Hepatocyte (in vitro differentiated cells): ENCODE measurements around the gene PPID. TPM values are rescaled to one million over a fixed set of nuclear protein-coding genes. Genes with fewer than 3 reads are reported as not detected.

Source experiments
- DNase-seq: peaks from one replicate; pipeline ENCODE4 v3.0.0-alpha.2; 2016; ENCODE audit warnings: low spot score
- H2AFZ ChIP-seq: fragments of 200-600 bp; sonication (generic); 2 replicates; pipeline ENCODE4 v1.6.0; 2016; ENCODE audit warnings: antibody characterized with exemption, mild to moderate bottlenecking
- H3K27ac ChIP-seq: fragments of 200-600 bp; sonication (generic); 2 replicates; pipeline ENCODE4 v1.5.1; 2016; ENCODE audit warnings: mild to moderate bottlenecking
- H3K27me3 ChIP-seq: fragments of 200-600 bp; sonication (generic); 2 replicates; pipeline ENCODE4 v1.6.1; 2016
- H3K36me3 ChIP-seq: fragments of 200-600 bp; sonication (generic); replicated peaks from 2 replicates; pipeline ENCODE4 v1.5.1; 2016; ENCODE audit warnings: low read depth; ENCODE audit not compliant: insufficient read depth
- H3K4me1 ChIP-seq: fragments of 200-600 bp; sonication (generic); 2 replicates; pipeline ENCODE4 v1.5.1; 2016; ENCODE audit warnings: mild to moderate bottlenecking, moderate library complexity; ENCODE audit not compliant: insufficient read depth
- H3K4me2 ChIP-seq: fragments of 200-600 bp; sonication (generic); 2 replicates; pipeline ENCODE4 v1.6.0; 2016
- H3K4me3 ChIP-seq: fragments of 200-600 bp; sonication (generic); 2 replicates; pipeline ENCODE4 v1.5.1; 2016; ENCODE audit warnings: mild to moderate bottlenecking
- H3K79me2 ChIP-seq: fragments of 200-600 bp; sonication (generic); 2 replicates; pipeline ENCODE4 v1.6.0; 2017; ENCODE audit warnings: mild to moderate bottlenecking
- H3K9me2 ChIP-seq: fragments of 200-600 bp; sonication (generic); replicated peaks from 2 replicates; pipeline ENCODE4 v1.6.0; 2017; ENCODE audit warnings: mild to moderate bottlenecking; ENCODE audit not compliant: insufficient read depth
- H3K9me3 ChIP-seq: fragments of 200-600 bp; sonication (generic); 2 replicates; pipeline ENCODE4 v1.5.1; 2016; ENCODE audit warnings: low read depth, mild to moderate bottlenecking
- H4K20me1 ChIP-seq: fragments of 200-600 bp; sonication (generic); 2 replicates; pipeline ENCODE4 v1.6.0; 2016; ENCODE audit warnings: mild to moderate bottlenecking; ENCODE audit not compliant: insufficient read depth, poor library complexity, severe bottlenecking
- EZH2 ChIP-seq: fragments of 200-600 bp; sonication (generic); IDR thresholded peaks from 2 replicates; pipeline ENCODE4 v1.6.1; 2016; ENCODE audit warnings: antibody characterized with exemption, mild to moderate bottlenecking, borderline replicate concordance
- EZH2phosphoT487 ChIP-seq: fragments of 200-600 bp; sonication (generic); IDR thresholded peaks from one replicate; pipeline ENCODE4 v1.6.1; 2018; ENCODE audit warnings: antibody characterized with exemption, mild to moderate bottlenecking, low read depth, moderate library complexity; ENCODE audit not compliant: unreplicated experiment, severe bottlenecking
- WGBS: methylation state at CpG from one replicate; pipeline ENCODE4 v1.1.6; 2016; ENCODE audit warnings: low lambda C conversion rate; ENCODE audit errors: missing lambda C conversion rate; 5-methylcytosine and 5-hydroxymethylcytosine counted together
- polyA plus RNA-seq: library from polyadenylated mRNA; unstranded; fragments of >200 nt; fragmentation: Nextera tagmentation; extraction: Ambion mirVana; gene quantifications from 2 replicates; pipeline ENCODE4 v1.2.1, GENCODE V29; 2016
- total RNA-seq: library from RNA; depleted of rRNA; stranded (reverse); fragments of >200 nt; gene quantifications from 2 replicates; pipeline ENCODE4 v1.2.3, GENCODE V29; 2014
- TF ChIP-seq, protein P1 (sequence below): fragments of 200-600 bp; sonication (generic); IDR thresholded peaks from 2 replicates; pipeline ENCODE4 v1.5.1; 2016; ENCODE audit warnings: antibody characterized with exemption, mild to moderate bottlenecking; ENCODE audit not compliant: poor library complexity

Gene PPID
- total and polyA plus RNA-seq, 2 experiments from 2014 or later, result 41.2 to 49.3 TPM

GRCh38 chr4:158739600-158739999, 16.4 kb upstream of the PPID start:
- Histone ChIP-seq H3K27me3 (no peaks in the 10 kb centered on the region), H4K20me1 (no peaks in the 10 kb centered on the region), H3K36me3 (no peaks in the 10 kb centered on the region), H3K4me1 (no peaks in the 10 kb centered on the region), H3K27ac (no peak overlapping the region), H2AFZ (no peak overlapping the region), H3K4me2 (no peak overlapping the region), H3K4me3 (no peak overlapping the region), H3K79me2 (no peaks in the 10 kb centered on the region), H3K9me2 (no peaks in the 10 kb centered on the region), H3K9me3 (no peaks in the 10 kb centered on the region)
- WGBS, result 79% methylated on average over 2 of the region's 2 CpGs
- TF ChIP-seq EZH2phosphoT487 (no peak), EZH2 (no peak)
- TF ChIP-seq, protein P1, sequence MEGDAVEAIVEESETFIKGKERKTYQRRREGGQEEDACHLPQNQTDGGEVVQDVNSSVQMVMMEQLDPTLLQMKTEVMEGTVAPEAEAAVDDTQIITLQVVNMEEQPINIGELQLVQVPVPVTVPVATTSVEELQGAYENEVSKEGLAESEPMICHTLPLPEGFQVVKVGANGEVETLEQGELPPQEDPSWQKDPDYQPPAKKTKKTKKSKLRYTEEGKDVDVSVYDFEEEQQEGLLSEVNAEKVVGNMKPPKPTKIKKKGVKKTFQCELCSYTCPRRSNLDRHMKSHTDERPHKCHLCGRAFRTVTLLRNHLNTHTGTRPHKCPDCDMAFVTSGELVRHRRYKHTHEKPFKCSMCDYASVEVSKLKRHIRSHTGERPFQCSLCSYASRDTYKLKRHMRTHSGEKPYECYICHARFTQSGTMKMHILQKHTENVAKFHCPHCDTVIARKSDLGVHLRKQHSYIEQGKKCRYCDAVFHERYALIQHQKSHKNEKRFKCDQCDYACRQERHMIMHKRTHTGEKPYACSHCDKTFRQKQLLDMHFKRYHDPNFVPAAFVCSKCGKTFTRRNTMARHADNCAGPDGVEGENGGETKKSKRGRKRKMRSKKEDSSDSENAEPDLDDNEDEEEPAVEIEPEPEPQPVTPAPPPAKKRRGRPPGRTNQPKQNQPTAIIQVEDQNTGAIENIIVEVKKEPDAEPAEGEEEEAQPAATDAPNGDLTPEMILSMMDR, result no peak
- no peak for DNase-seq

GRCh38 chr4:158738866-158739265, 15.7 kb upstream of the PPID start:
- no peak overlapping the region for H3K27ac ChIP-seq
- H3K4me2 ChIP-seq, result no peak overlapping the region
- no peaks in the 10 kb centered on the region for H3K9me2 ChIP-seq
- no peaks in the 10 kb centered on the region for H3K9me3 ChIP-seq
- H3K27me3 ChIP-seq, result no peaks in the 10 kb centered on the region
- H2AFZ ChIP-seq, result no peak overlapping the region
- TF ChIP-seq EZH2, result no peak
- TF ChIP-seq EZH2phosphoT487, result no peak
- TF ChIP-seq, protein P1, result no peak
- no peak for DNase-seq
- no peaks in the 10 kb centered on the region for H3K4me1 ChIP-seq
- H3K36me3 ChIP-seq, result no peaks in the 10 kb centered on the region
- H3K4me3 ChIP-seq, result no peak overlapping the region
- H4K20me1 ChIP-seq, result no peaks in the 10 kb centered on the region
- no peaks in the 10 kb centered on the region for H3K79me2 ChIP-seq
- 98% methylated on average over 2 of the region's 2 CpGs for WGBS

GRCh38 chr4:158729716-158730559, 6.7 kb upstream of the PPID start:
- no peaks in the 10 kb centered on the region for H4K20me1 ChIP-seq
- no peak overlapping the region for H3K27ac ChIP-seq
- TF ChIP-seq, protein P1, result peak; percentile 77
- no peak for TF ChIP-seq EZH2phosphoT487
- no peaks in the 10 kb centered on the region for H3K79me2 ChIP-seq
- 30% methylated on average over 5 of the region's 5 CpGs for WGBS
- H3K36me3 ChIP-seq, result no peaks in the 10 kb centered on the region
- H3K4me2 ChIP-seq, result no peak overlapping the region
- no peak overlapping the region for H3K4me3 ChIP-seq
- H3K9me3 ChIP-seq, result no peaks in the 10 kb centered on the region
- no peaks in the 10 kb centered on the region for H3K9me2 ChIP-seq
- H2AFZ ChIP-seq, result no peak overlapping the region
- H3K4me1 ChIP-seq, result no peaks in the 10 kb centered on the region
- DNase-seq, result peak; percentile 77
- peaks cover 4% of the 10 kb centered on the region for H3K27me3 ChIP-seq
